Esophagus muscularis mucosa (tissue), 4 donors: ENCODE data around the gene ZNF22.

ENCODE experiments used
- CTCF ChIP-seq, 3 experiments: fragments of 200-600 bp in 2 of 3; fragments of 450-650 bp in 1 of 3; sonication (generic) in 2 of 3; IDR thresholded peaks; one replicate each; pipeline ENCODE4 v1.5.1; 2017 to 2019; ENCODE audit warnings: antibody characterized with exemption in 3 of 3, mild to moderate bottlenecking in 2 of 3, moderate library complexity in 1 of 3
- EP300 ChIP-seq: sonication (generic); formaldehyde crosslinking; IDR thresholded peaks from one replicate; pipeline ENCODE4 v1.6.1; 2017; ENCODE audit warnings: antibody characterized with exemption
- POLR2A ChIP-seq: fragments of 450-650 bp; IDR thresholded peaks from one replicate; pipeline ENCODE4 v1.6.1; 2017; ENCODE audit warnings: antibody characterized with exemption, moderate library complexity, mild to moderate bottlenecking, low read depth
- POLR2AphosphoS5 ChIP-seq, 2 donors: sonication (generic); formaldehyde crosslinking; IDR thresholded peaks; one replicate each; pipeline ENCODE4 v1.6.1; 2017; ENCODE audit warnings: antibody characterized with exemption in 2 of 2

GRCh38 chr10:44954042-44954441 lies 46.7 kb upstream of the ZNF22 start:
- TF ChIP-seq POLR2AphosphoS5 (IDR thresholded peaks at IDR 0.05) (no peak), CTCF (IDR thresholded peaks at IDR 0.05) (no peak), POLR2A (no peak), EP300 (no peak)
